ENCODE results near the gene MRTFA. TPM values are rescaled to one million over a fixed set of nuclear protein-coding genes. Genes with fewer than 3 reads are reported as not detected.

MRTFA gene
- total and polyA plus RNA-seq, 3 donors from 2014 or later = 59.5 to 162 (median 158) TPM

DNA sequence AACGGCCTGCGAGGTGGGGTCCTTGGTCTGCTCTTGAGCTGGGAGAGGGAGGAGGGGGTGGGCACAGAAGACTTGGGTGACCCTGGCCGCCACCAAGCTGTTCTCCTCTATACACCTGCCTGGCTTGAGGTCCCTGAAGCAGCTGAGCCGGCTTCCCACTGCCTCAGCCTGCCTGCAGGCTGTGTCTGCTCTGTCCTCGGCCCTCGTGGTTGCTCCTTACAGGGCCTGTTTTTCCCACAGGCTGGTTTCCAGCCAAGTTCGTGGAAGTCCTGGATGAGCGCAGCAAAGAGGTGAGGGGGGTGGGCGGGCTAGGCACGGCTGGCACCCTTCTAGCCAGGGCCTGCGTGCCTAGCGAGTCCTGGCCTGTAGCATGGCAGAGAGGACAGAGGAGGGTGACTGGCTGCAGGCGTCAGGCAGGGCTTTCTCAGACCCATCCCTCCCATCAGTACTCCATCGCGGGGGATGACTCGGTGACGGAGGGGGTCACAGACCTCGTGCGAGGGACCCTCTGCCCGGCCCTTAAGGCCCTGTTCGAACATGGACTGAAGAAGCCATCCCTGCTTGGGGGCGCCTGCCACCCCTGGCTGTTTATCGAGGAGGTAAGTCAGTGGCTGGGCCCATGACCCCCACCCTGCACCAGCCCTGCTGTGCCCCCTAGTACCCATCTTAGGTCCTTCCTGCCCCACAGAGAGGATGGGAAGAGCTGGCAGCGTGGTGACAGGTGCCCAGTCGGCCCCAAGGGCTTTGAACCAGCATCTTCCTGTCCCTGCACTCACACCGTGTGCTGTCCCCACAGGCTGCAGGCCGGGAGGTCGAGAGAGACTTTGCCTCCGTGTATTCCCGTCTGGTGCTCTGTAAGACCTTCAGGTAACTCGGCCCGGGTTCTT lies 228.4 kb downstream of the MRTFA start:
- intact Hi-C loops (cut with DNase I; ENCODE audit: low total_unique reads) = no loop called here
- Histone ChIP-seq H3K9me3 (no peaks in the 10 kb centered on the region), H3K4me3 (no peak overlapping the region), H3K27me3 (no peaks in the 10 kb centered on the region), H3K36me3 (ENCODE audit: low read depth, missing control alignments) (no peaks in the 10 kb centered on the region), H3K27ac (no peak overlapping the region), H3K4me1 (no peaks in the 10 kb centered on the region)
- TF ChIP-seq, protein P1, sequence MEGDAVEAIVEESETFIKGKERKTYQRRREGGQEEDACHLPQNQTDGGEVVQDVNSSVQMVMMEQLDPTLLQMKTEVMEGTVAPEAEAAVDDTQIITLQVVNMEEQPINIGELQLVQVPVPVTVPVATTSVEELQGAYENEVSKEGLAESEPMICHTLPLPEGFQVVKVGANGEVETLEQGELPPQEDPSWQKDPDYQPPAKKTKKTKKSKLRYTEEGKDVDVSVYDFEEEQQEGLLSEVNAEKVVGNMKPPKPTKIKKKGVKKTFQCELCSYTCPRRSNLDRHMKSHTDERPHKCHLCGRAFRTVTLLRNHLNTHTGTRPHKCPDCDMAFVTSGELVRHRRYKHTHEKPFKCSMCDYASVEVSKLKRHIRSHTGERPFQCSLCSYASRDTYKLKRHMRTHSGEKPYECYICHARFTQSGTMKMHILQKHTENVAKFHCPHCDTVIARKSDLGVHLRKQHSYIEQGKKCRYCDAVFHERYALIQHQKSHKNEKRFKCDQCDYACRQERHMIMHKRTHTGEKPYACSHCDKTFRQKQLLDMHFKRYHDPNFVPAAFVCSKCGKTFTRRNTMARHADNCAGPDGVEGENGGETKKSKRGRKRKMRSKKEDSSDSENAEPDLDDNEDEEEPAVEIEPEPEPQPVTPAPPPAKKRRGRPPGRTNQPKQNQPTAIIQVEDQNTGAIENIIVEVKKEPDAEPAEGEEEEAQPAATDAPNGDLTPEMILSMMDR (IDR thresholded peaks at IDR 0.05) = no peak
- TF ChIP-seq POLR2A (IDR thresholded peaks at IDR 0.05) = no peak
- WGBS, 2 donors = 91% methylated on average over 15 to 32 of the region's 32 CpGs
- DNase-seq = no peak

DNA sequence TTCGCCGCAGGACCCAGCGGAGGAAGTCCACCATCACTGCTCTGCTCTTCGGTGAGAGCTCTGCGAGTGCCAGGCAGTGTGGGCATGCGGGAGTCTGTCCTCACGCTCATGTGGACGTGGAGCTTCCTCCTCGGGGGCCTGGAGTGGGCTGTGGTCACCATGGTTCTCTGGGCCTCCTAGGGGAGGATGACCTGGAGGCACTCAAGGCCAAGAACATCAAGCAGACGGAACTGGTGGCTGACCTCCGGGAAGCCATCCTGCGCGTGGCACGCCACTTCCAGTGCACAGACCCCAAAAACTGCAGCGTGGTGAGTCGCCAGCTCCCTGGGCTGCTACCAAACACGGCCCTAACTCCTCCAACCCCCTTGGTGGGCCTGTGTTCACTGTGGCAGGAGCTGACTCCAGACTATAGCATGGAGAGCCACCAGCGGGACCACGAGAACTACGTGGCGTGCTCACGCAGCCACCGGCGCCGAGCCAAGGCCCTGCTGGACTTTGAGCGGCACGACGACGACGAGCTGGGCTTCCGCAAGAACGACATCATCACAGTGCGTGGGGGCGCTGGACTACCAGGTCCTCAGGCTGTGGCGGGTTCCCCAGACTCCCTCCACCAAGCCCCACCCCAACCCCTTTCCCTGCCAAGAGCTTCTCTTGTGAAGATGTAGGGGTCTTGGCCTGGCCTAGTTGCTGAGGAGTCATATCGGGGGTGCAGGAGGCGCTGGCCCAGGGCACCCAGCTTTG lies 229.3 kb downstream of the MRTFA start:
- intact Hi-C loops (cut with DNase I; ENCODE audit: low total_unique reads) = no loop called here
- 88 to 97% methylated on average over 20 to 37 of the region's 37 CpGs for WGBS, 2 donors
- DNase-seq = no peak
- TF ChIP-seq POLR2A (IDR thresholded peaks at IDR 0.05) = no peak
- TF ChIP-seq, protein P1 (IDR thresholded peaks at IDR 0.05) = no peak
- H3K36me3 ChIP-seq (ENCODE audit: low read depth, missing control alignments) = no peaks in the 10 kb centered on the region
- H3K27me3 ChIP-seq = no peaks in the 10 kb centered on the region
- H3K27ac ChIP-seq = no peak overlapping the region
- no peaks in the 10 kb centered on the region for H3K4me1 ChIP-seq
- no peaks in the 10 kb centered on the region for H3K9me3 ChIP-seq
- H3K4me3 ChIP-seq = no peak overlapping the region

DNA sequence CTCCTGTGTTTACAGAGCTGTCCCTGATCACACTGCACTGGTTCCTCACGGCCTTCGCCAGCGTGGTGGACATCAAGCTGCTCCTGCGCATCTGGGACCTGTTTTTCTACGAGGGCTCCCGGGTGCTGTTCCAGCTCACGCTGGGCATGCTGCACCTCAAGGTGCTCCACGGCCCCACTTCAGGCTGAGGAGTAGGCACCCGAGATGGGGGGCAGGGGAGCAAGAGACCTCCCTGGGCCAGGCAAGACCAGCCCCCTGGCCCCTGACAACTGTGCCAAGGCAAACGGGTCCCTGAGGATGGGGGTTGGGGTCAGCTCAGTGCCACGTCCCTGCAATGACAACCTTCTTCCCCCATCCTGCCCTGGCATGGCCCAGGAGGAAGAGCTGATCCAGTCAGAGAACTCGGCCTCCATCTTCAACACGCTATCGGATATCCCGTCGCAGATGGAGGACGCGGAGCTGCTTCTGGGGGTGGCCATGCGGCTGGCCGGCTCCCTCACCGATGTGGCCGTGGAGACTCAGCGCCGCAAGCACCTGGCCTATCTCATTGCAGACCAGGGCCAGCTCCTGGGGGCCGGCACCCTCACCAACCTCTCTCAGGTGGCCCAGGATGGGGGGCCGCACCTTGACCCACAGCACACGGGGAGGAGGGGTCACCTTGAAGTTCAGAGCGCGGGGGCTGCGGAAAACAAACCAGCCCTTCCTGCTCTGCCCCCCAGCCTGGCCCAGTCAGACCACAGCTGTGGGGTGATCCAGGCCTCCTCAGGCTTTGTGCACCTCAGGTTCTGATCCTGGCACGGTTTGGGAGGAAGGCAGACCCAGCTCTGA lies 230.2 kb downstream of the MRTFA start:
- H3K9me3 ChIP-seq = no peaks in the 10 kb centered on the region
- TF ChIP-seq, protein P1 (IDR thresholded peaks at IDR 0.05) = no peak
- no peak for TF ChIP-seq POLR2A (IDR thresholded peaks at IDR 0.05)
- WGBS, 2 donors = 93 to 96% methylated on average over 7 to 25 of the region's 31 CpGs
- no peaks in the 10 kb centered on the region for H3K27me3 ChIP-seq
- no peak for DNase-seq
- intact Hi-C loops (cut with DNase I; ENCODE audit: low total_unique reads) = no loop called here
- H3K4me1 ChIP-seq = no peaks in the 10 kb centered on the region
- H3K36me3 ChIP-seq (ENCODE audit: low read depth, missing control alignments) = no peaks in the 10 kb centered on the region
- H3K27ac ChIP-seq = no peak overlapping the region
- H3K4me3 ChIP-seq = no peak overlapping the region

DNA sequence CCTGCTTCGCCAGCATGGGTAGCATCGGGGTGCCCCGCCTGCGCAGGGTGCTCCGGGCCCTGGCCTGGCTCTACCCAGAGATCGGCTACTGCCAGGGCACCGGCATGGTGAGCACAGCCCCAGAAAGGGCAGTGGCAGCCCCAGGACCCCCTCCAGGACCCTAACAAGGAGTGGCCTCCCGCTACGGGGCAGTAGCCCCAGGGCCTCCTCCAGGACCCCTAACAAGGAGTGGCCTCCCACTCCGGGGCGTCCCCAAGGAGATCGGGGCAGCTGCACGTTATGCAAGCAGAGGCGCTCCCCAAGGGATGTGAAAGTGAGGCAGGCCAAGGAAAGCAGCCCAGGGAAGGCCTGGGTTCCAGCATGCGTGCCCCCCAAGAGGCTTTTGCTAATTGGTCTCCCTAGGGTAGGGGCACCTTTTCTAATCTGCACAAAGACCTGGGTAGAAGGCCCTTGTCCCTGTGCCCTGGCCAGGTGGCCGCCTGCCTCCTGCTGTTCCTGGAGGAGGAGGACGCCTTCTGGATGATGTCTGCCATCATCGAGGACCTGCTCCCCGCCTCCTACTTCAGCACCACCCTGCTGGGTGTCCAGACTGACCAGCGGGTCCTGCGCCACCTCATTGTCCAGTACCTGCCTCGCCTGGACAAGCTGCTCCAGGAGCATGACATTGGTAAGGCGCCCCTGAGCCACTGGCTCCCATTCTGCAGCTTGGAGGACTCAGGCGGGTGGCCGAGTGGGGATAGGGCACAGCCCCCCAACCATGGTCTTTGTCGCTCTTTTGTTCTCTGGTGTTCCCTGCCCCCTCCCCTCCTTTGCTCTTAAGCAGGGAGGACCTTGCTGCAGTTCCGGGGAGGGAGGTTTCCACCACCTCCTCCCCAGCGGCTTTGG lies 231.1 kb downstream of the MRTFA start:
- H3K4me1 ChIP-seq = no peaks in the 10 kb centered on the region
- intact Hi-C loops (cut with DNase I; ENCODE audit: low total_unique reads) = no loop called here
- H3K9me3 ChIP-seq = no peaks in the 10 kb centered on the region
- H3K27ac ChIP-seq = no peak overlapping the region
- no peak overlapping the region for H3K4me3 ChIP-seq
- DNase-seq = no peak
- TF ChIP-seq, protein P1 (IDR thresholded peaks at IDR 0.05) = no peak
- no peak for TF ChIP-seq POLR2A (IDR thresholded peaks at IDR 0.05)
- WGBS, 2 donors = 88 to 90% methylated on average over 18 to 28 of the region's 28 CpGs
- H3K27me3 ChIP-seq = no peaks in the 10 kb centered on the region
- no peaks in the 10 kb centered on the region for H3K36me3 ChIP-seq (ENCODE audit: low read depth, missing control alignments)
